DOHH2 (cell line): ENCODE results near the gene TSKU.

Experiments
- H3F3A ChIP-seq: fragments of 200-600 bp; sonication (generic), shearing (Covaris generic); 2 replicates; pipeline ENCODE4 v1.6.0; 2016; ENCODE audit warnings: antibody characterized with exemption, mild to moderate bottlenecking; ENCODE audit not compliant: control insufficient read depth, insufficient read depth
- H3K27ac ChIP-seq: fragments of 200-600 bp; sonication (generic); 2 replicates; pipeline ENCODE4 v1.5.1; 2014; ENCODE audit warnings: low read depth, mild to moderate bottlenecking, low read length, moderate library complexity
- H3K27me3 ChIP-seq: fragments of 200-600 bp; sonication (generic); 2 replicates; pipeline ENCODE4 v1.6.1; 2014; ENCODE audit warnings: mild to moderate bottlenecking, low read length, mixed read lengths; ENCODE audit not compliant: control insufficient read depth
- H3K36me3 ChIP-seq: fragments of 200-600 bp; sonication (generic); 2 replicates; pipeline ENCODE4 v1.6.1; 2014; ENCODE audit warnings: mild to moderate bottlenecking, low read length, moderate library complexity, mixed read lengths; ENCODE audit not compliant: control insufficient read depth
- H3K4me1 ChIP-seq: fragments of 200-600 bp; sonication (generic); 2 replicates; pipeline ENCODE4 v1.6.1; 2014; ENCODE audit warnings: mild to moderate bottlenecking, low read length, mixed read lengths; ENCODE audit not compliant: control insufficient read depth
- H3K4me2 ChIP-seq: fragments of 200-600 bp; sonication (generic); 2 replicates; pipeline ENCODE4 v1.6.0; 2014; ENCODE audit warnings: mild to moderate bottlenecking, low read length, moderate library complexity
- H3K4me3 ChIP-seq: fragments of 200-600 bp; sonication (generic); 2 replicates; pipeline ENCODE4 v1.5.1; 2014; ENCODE audit warnings: mild to moderate bottlenecking, low read length, mixed read lengths
- H3K79me2 ChIP-seq: fragments of 200-600 bp; sonication (generic); 2 replicates; pipeline ENCODE4 v1.6.1; 2014; ENCODE audit warnings: mild to moderate bottlenecking, low read length, mixed read lengths; ENCODE audit not compliant: control insufficient read depth
- H3K9me2 ChIP-seq: fragments of 200-600 bp; sonication (generic); replicated peaks from 2 replicates; pipeline ENCODE4 v1.6.1; 2014; ENCODE audit warnings: mild to moderate bottlenecking, low read length, mixed read lengths; ENCODE audit not compliant: control insufficient read depth
- H3K9me3 ChIP-seq: fragments of 200-600 bp; sonication (generic); 2 replicates; pipeline ENCODE4 v1.6.1; 2014; ENCODE audit warnings: antibody characterized with exemption, low read length, mixed read lengths; ENCODE audit not compliant: control insufficient read depth, insufficient read depth
- H4K20me1 ChIP-seq: fragments of 200-600 bp; sonication (generic); 2 replicates; pipeline ENCODE4 v1.6.0; 2014; ENCODE audit warnings: low read depth, mild to moderate bottlenecking, antibody characterized with exemption, low read length, moderate library complexity; ENCODE audit not compliant: control insufficient read depth, insufficient read depth
- EZH2phosphoT487 ChIP-seq: fragments of 200-600 bp; sonication (generic); IDR thresholded peaks from 2 replicates; pipeline ENCODE4 v1.6.1; 2017; ENCODE audit warnings: borderline replicate concordance, mild to moderate bottlenecking, antibody characterized with exemption, low read length, moderate library complexity, mixed read lengths
- TF ChIP-seq, protein P1 (sequence below): fragments of 200-600 bp; sonication (generic); IDR thresholded peaks from one replicate; pipeline ENCODE4 v1.5.1; 2014; ENCODE audit warnings: antibody characterized with exemption, mild to moderate bottlenecking, low read depth, low read length; ENCODE audit not compliant: poor library complexity, severe bottlenecking

The TSKU gene

GRCh38 chr11:76786441-76787014 is 3.4 kb downstream of the TSKU start:
- Histone ChIP-seq H3K4me2 (no peak overlapping the region), H3K4me3 (no peak overlapping the region), H3K79me2 (no peaks in the 10 kb centered on the region), H3K27me3 (peaks cover 14% of the 10 kb centered on the region), H3K36me3 (no peaks in the 10 kb centered on the region), H3K9me3 (no peaks in the 10 kb centered on the region), H4K20me1 (no peaks in the 10 kb centered on the region), H3K9me2 (no peaks in the 10 kb centered on the region), H3F3A (no peaks in the 10 kb centered on the region), H3K27ac (no peak overlapping the region), H3K4me1 (0 out of 2 replicates have a peak, but pooled peaks cover 8% of the 10 kb centered on the region)
- TF ChIP-seq EZH2phosphoT487 = no peak
- TF ChIP-seq, protein P1, sequence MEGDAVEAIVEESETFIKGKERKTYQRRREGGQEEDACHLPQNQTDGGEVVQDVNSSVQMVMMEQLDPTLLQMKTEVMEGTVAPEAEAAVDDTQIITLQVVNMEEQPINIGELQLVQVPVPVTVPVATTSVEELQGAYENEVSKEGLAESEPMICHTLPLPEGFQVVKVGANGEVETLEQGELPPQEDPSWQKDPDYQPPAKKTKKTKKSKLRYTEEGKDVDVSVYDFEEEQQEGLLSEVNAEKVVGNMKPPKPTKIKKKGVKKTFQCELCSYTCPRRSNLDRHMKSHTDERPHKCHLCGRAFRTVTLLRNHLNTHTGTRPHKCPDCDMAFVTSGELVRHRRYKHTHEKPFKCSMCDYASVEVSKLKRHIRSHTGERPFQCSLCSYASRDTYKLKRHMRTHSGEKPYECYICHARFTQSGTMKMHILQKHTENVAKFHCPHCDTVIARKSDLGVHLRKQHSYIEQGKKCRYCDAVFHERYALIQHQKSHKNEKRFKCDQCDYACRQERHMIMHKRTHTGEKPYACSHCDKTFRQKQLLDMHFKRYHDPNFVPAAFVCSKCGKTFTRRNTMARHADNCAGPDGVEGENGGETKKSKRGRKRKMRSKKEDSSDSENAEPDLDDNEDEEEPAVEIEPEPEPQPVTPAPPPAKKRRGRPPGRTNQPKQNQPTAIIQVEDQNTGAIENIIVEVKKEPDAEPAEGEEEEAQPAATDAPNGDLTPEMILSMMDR = no peak

DNA sequence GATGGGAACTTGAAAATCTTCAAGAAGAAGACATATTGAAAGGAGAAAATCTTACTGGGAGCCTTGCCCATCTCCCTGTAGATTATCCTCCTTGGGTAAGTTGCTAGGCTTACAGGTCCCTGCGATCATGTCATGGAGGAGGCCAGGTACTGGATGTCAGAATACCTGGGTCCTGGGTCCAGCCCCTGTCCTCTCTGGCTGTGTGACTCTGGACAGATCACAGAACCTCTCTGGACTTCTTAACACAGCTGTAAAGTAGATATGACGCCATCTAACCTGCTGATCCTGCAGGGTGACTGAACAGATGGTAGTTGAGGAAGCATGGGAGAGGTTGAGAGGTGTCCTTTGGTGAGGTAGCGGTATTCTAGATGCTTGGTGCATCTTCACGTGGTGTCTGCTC is 4.1 kb downstream of the TSKU start:
- Histone ChIP-seq H3K27me3 (peaks cover 13% of the 10 kb centered on the region), H4K20me1 (no peaks in the 10 kb centered on the region), H3K79me2 (no peaks in the 10 kb centered on the region), H3K9me2 (no peaks in the 10 kb centered on the region), H3K4me3 (no peak overlapping the region), H3K4me1 (0 out of 2 replicates have a peak, but pooled peaks cover 8% of the 10 kb centered on the region), H3K9me3 (no peaks in the 10 kb centered on the region), H3K4me2 (no peak overlapping the region), H3K36me3 (no peaks in the 10 kb centered on the region), H3F3A (no peaks in the 10 kb centered on the region), H3K27ac (no peak overlapping the region)
- TF ChIP-seq EZH2phosphoT487 = no peak
- TF ChIP-seq, protein P1 = no peak

DNA sequence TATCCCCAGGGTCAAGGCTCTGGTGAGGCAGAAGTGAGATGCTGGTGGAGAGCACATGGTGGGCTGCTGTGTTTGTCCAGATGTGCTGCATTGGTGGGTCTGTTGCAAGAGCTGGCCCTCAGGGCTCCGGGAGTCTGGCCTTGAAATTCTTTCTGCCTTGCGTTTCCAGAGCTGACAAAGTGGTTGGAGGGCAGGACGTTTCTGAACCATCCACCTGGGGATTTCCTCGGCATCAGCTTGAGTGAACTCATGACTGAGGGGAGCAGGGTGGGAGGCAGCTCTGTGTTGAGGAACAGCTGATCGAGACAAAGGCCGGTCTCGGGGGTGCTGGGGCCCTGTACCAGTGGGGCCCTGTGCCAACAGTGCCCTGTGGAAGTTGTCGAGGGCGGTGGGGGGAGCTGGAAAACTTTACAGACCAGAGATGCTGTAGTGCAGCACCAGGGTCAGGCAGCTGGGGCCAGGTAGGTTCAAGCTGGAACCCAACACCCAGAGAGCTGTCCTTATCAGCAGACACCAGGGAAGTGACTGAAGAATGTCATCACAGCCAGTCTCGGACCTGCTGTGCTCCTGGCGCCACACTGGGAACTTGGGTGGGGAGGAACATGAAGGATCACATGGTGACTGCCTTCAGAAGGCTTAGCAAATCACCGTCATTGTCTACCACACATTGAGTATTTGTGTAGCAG is 4.9 kb downstream of the TSKU start:
- no peak overlapping the region for H3K4me2 ChIP-seq

More for the DNA sequence above, 4.9 kb downstream of the TSKU start:
- Histone ChIP-seq H3K9me3 (no peaks in the 10 kb centered on the region), H3K36me3 (no peaks in the 10 kb centered on the region), H3F3A (no peaks in the 10 kb centered on the region), H3K79me2 (no peaks in the 10 kb centered on the region), H3K4me1 (0 out of 2 replicates have a peak, but pooled peaks cover 4% of the 10 kb centered on the region), H4K20me1 (no peaks in the 10 kb centered on the region), H3K27ac (no peak overlapping the region), H3K4me3 (no peak overlapping the region), H3K27me3 (peaks cover 9% of the 10 kb centered on the region), H3K9me2 (no peaks in the 10 kb centered on the region)
- TF ChIP-seq, protein P1 = no peak
- no peak for TF ChIP-seq EZH2phosphoT487
